HEK293T (cell line): ENCODE results near the gene ZNF81.

Experiments
- ARNT ChIP-seq: fragments of 450-650 bp; IDR thresholded peaks from 2 replicates; pipeline ENCODE4 v1.6.1; 2017; ENCODE audit warnings: mild to moderate bottlenecking
- FOXA1 ChIP-seq: fragments of 450-650 bp; IDR thresholded peaks from 2 replicates; pipeline ENCODE4 v1.6.1; 2016; ENCODE audit warnings: mild to moderate bottlenecking
- HDGF ChIP-seq: fragments of 450-650 bp; IDR thresholded peaks from 2 replicates; pipeline ENCODE4 v1.6.1; 2017; ENCODE audit warnings: antibody characterized with exemption, borderline replicate concordance
- L3MBTL2 ChIP-seq: fragments of 450-650 bp; conservative IDR thresholded peaks from 2 replicates; pipeline ENCODE4 v1.6.1; 2016; ENCODE audit warnings: mild to moderate bottlenecking
- TARDBP ChIP-seq: fragments of 450-650 bp; IDR thresholded peaks from 2 replicates; pipeline ENCODE4 v1.6.1; 2016

GRCh38 chrX:47877327-47877726 is 40.6 kb downstream of the ZNF81 start:
- TF ChIP-seq TARDBP (no peak), L3MBTL2 (no peak), HDGF (no peak), ARNT (no peak), FOXA1 (no peak)
